BE2C (cell line): Measurements from ENCODE around the gene GPAM.

ENCODE experiments used
- DNase-seq: peaks from one replicate; pipeline ENCODE4 v3.0.0-alpha.2; 2020
- H3K27me3 ChIP-seq: fragments of 250-450 bp; sonication (Bioruptor Pico); 2 replicates; pipeline ENCODE4 v1.5.1; 2020; ENCODE audit warnings: mild to moderate bottlenecking
- H3K36me3 ChIP-seq: fragments of 250-450 bp; sonication (Bioruptor Pico); 2 replicates; pipeline ENCODE4 v1.5.1; 2020; ENCODE audit warnings: mild to moderate bottlenecking
- H3K4me1 ChIP-seq: fragments of 250-450 bp; sonication (Bioruptor Pico); 2 replicates; pipeline ENCODE4 v1.5.1; 2020
- H3K4me3 ChIP-seq: 2 replicates; pipeline ENCODE4 v1.5.1; 2011; ENCODE audit warnings: low read depth, low read length
- H3K9me3 ChIP-seq: fragments of 250-450 bp; sonication (Bioruptor Pico); 2 replicates; pipeline ENCODE4 v1.5.1; 2020
- CTCF ChIP-seq: IDR thresholded peaks from 2 replicates; pipeline ENCODE4 v1.5.1; 2012; ENCODE audit warnings: mild to moderate bottlenecking, low read depth, low read length

GPAM gene

GRCh38 chr10:112161757-112162518 is 21.6 kb downstream of the GPAM start:
- Histone ChIP-seq H3K9me3 (no peaks in the 10 kb centered on the region), H3K36me3 (peaks cover 89% of the 10 kb centered on the region), H3K27me3 (no peaks in the 10 kb centered on the region), H3K4me1 (no peaks in the 10 kb centered on the region), H3K4me3 (no peak overlapping the region)
- no peak for TF ChIP-seq CTCF
- DNase-seq, result no peak

- no peaks in the 10 kb centered on the region for H3K4me1 ChIP-seq
- H3K36me3 ChIP-seq, result peaks cover 89% of the 10 kb centered on the region
Measured at GRCh38 chr10:112160834-112161233, 22.7 kb downstream of the GPAM start.

DNA sequence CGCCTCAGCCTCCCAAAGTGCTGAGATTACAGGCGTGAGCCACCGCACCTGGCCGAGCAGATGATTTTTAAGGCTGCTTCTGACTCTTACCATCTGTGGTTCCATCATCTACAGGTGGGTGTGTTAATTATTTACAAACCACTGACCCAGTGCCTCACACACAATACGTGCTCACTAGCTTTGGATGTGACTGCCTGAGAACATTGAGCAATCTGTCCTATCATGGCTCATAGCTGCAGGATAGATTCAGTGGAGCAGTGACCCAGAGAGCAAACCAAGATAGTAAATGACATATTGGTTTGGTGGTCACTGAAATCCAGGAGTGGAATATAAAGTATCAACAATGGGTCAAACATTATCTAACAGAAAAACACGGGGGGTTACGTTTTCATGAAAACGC is 24.1 kb downstream of the GPAM start:
- Histone ChIP-seq H3K9me3 (no peaks in the 10 kb centered on the region), H3K27me3 (no peaks in the 10 kb centered on the region), H3K4me3 (no peak overlapping the region), H3K36me3 (peaks cover 95% of the 10 kb centered on the region), H3K4me1 (no peaks in the 10 kb centered on the region)
- DNase-seq, result no peak
- TF ChIP-seq CTCF, result no peak

More at GRCh38 chr10:112160834-112161233, 22.7 kb downstream of the GPAM start:
- no peak overlapping the region for H3K4me3 ChIP-seq
- TF ChIP-seq CTCF, result no peak
- no peaks in the 10 kb centered on the region for H3K9me3 ChIP-seq
- DNase-seq, result no peak
- H3K27me3 ChIP-seq, result no peaks in the 10 kb centered on the region

GRCh38 chr10:112151524-112152039 is 32.0 kb downstream of the GPAM start:
- Histone ChIP-seq H3K4me1 (no peaks in the 10 kb centered on the region), H3K27me3 (no peaks in the 10 kb centered on the region), H3K36me3 (peaks cover 78% of the 10 kb centered on the region), H3K9me3 (no peaks in the 10 kb centered on the region), H3K4me3 (no peak overlapping the region)
- TF ChIP-seq CTCF, result no peak
- no peak for DNase-seq

GRCh38 chr10:112148331-112148730 is 35.2 kb downstream of the GPAM start:
- H3K4me3 ChIP-seq, result no peak overlapping the region
- peaks cover 76% of the 10 kb centered on the region for H3K36me3 ChIP-seq
- no peaks in the 10 kb centered on the region for H3K27me3 ChIP-seq
- TF ChIP-seq CTCF, result no peak
- no peak for DNase-seq
- H3K4me1 ChIP-seq, result no peaks in the 10 kb centered on the region; the same call in 1 of the 2 replicates
- H3K9me3 ChIP-seq, result no peaks in the 10 kb centered on the region

DNA sequence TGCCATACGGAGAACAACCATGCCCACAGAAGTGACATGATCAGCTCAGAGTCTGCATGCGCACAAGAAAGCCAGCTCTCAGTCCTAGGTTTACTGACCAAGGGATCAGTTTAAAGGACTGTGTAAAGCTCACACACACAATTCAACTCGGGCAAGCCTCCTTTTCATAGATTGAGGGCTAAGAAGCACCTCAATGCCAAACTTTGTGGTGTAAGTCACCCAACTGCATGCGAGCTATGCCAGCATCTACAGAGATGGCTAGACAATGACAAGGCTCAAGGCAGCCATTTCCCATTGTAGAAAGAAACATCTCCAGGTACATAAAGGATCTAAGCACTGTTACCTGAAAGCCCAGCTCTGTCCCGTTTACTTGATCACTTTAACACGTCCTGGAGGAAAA is 36.8 kb downstream of the GPAM start:
- H3K4me3 ChIP-seq, result no peak overlapping the region
- H3K36me3 ChIP-seq, result peaks cover 61% of the 10 kb centered on the region
- no peak for DNase-seq
- H3K4me1 ChIP-seq, result no peaks in the 10 kb centered on the region; the same call in 1 of the 2 replicates
- H3K27me3 ChIP-seq, result no peaks in the 10 kb centered on the region
- TF ChIP-seq CTCF, result no peak
- no peaks in the 10 kb centered on the region for H3K9me3 ChIP-seq
